ENCODE measurements around the gene HLA-F.
A peak's percentile ranks its signal among the peaks of the same experiment; 100 is the strongest.

The HLA-F gene

DNA sequence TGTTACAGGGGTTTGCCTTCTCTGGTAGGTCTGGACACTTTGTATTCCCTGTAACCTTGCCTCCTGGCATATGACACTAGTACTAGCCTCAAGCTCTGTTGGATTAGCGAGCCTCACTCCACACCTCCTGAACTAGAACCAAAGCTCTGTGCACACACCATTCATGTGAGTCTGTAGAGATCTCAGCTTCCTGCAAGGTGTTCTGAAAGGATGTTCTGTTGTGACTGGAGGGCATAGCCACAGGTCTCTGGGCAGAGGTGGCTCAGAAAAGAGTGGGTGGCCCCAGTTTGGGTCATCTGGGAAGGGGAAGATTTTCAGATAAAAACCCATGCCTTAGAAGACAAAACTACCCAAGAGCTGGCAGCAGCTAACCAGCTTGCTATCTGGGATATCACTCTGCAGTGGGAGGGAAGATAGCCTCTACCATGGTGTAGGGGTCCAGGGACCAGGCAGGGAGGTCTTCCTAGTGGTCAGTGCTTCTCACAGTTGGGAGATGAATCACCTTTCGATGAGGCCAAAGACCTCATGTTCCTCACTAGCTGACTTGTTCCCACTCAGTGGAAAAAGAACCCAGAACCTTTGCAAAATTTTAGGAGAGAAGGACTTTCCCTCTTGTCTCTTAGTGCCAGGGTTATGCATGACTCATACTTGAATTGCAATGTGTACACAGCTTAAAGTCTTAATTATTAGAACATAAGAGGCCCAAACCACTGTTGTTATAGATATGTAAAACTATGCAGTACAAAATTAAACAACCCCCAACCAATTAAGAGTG is 41.4 kb downstream of the HLA-F start:
- DNase-seq: no peak

DNA sequence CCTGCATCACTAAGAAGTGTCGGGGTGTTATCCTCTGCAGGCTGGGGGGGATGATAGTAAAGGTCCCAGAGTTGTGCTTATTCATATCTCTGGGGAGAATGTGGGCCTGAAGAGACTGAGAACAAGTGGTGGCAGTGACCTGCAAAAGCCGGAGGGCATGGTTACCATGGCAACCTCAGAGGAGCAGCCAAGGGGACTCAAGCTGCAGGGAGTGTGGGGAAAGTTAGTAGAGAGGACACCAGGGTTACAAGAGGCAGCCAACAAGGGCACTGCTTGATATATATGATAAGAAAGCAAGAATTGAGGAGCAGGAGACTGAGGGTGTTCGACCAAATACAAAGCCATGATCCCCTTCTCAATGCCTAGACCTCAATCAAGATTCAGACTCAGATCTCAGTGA is 46.1 kb downstream of the HLA-F start:
- peak; percentile 86 for DNase-seq

DNA sequence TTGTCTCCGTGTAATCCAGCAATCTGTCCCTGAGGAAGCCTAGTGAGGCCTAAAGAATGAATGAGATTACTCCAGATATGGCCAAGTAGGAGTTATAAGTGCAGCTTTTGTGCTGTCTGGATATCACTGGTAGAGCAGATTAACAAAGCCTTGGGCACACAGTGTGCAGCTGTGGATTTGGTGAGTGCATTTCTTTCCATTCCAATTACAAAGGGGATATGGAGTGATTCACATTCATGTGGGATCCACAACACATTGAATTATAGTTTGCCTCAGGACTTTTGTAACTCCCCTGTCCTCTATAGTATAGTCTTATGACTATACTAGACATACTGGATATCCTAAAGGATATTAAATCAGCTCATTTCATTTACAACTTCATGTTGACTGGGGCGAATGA is 47.1 kb downstream of the HLA-F start:
- DNase-seq: no peak

DNA sequence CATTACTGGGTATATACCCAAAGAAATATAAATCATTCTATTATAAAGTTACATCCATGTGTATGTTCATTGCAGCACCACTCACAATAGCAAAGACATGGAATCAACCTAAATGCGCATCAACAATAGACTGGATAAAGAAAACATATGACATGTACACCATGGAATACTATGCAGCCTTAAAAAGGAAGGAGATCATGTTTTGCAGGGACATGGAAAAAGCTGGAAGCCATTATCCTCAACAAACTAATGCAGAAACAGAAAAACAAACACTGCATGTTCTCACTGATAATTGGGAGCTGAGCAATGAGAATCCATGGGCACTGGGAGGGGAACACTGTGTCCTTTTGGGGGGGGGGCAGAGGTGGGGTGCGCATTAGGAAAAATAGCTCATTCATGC is 53.5 kb downstream of the HLA-F start:
- DNase-seq: no peak

Measured in eye (tissue), 1 donor.